Uterus (tissue), 2 donors: ENCODE data around the gene CTAGE1.

Experiments used
- CTCF ChIP-seq, 4 experiments: fragments of 200-600 bp in 2 of 4; fragments of 450-650 bp in 2 of 4; sonication (generic) in 2 of 4; IDR thresholded peaks; one replicate each; pipeline ENCODE4 v1.5.1; 2016 to 2019; ENCODE audit warnings: antibody characterized with exemption in 4 of 4, mild to moderate bottlenecking in 2 of 4, moderate library complexity in 1 of 4
- POLR2A ChIP-seq, 2 donors: fragments of 450-650 bp; IDR thresholded peaks; one replicate each; pipeline ENCODE4 v1.6.1; 2016; ENCODE audit warnings: antibody characterized with exemption in 2 of 2, mild to moderate bottlenecking in 1 of 2, moderate library complexity in 1 of 2

- TF ChIP-seq CTCF (IDR thresholded peaks at IDR 0.05) (no peak), POLR2A (IDR thresholded peaks at IDR 0.05) (no peak)
Measured at GRCh38 chr18:22387364-22387763, 30.4 kb downstream of the CTAGE1 start.
